Thyroid gland (tissue), 4 donors: ENCODE results near the gene LRRC8D. TPM values are rescaled to one million over a fixed set of nuclear protein-coding genes. Genes with fewer than 3 reads are reported as not detected.

Source experiments
- DNase-seq, 2 donors: peaks; one replicate each; pipeline ENCODE4 v3.0.0-alpha.2; 2019
- H3K27ac ChIP-seq, 3 donors: fragments of 200-600 bp; sonication (generic); 1 replicate in 2 of 3; 2 replicates in 1 of 3; pipeline ENCODE4 v1.5.1; 2016 to 2019; ENCODE audit warnings: mild to moderate bottlenecking in 1 of 3, moderate library complexity in 1 of 3
- H3K27me3 ChIP-seq: fragments of 200-600 bp; sonication (generic); one replicate; pipeline ENCODE4 v1.5.1; 2019
- H3K36me3 ChIP-seq, 2 donors: fragments of 200-600 bp; sonication (generic); one replicate each; pipeline ENCODE4 v1.5.1; 2016 to 2019
- H3K4me1 ChIP-seq, 2 donors: fragments of 200-600 bp; sonication (generic); one replicate each; pipeline ENCODE4 v1.5.1; 2017 to 2019
- H3K4me3 ChIP-seq, 3 donors: fragments of 200-600 bp; sonication (generic); replicated peaks in 1 of 3; 1 replicate in 2 of 3; 2 replicates in 1 of 3; pipeline ENCODE4 v1.5.1; 2016; ENCODE audit warnings: mild to moderate bottlenecking in 1 of 3
- H3K9me3 ChIP-seq: fragments of 200-600 bp; sonication (generic); one replicate; pipeline ENCODE4 v1.5.1; 2017
- POLR2A ChIP-seq, 2 donors: fragments of 450-650 bp; IDR thresholded peaks; one replicate each; pipeline ENCODE4 v1.6.1; 2017; ENCODE audit warnings: antibody characterized with exemption in 2 of 2, mild to moderate bottlenecking in 2 of 2, moderate library complexity in 1 of 2
- WGBS, 2 donors: methylation state at CpG; one replicate each; pipeline ENCODE4 v1.1.5; 2017; 5-methylcytosine and 5-hydroxymethylcytosine counted together
- intact Hi-C: fragments of 100-400 bp; cut with DNase I; formaldehyde crosslinking; loops from one replicate; pipeline ENCODE4 v1.15.1; 2023
- total RNA-seq, 4 donors: library from RNA; depleted of rRNA; stranded (reverse); fragments of >200 nt; gene quantifications; one replicate each; pipeline ENCODE4 v1.2.3, GENCODE V29; 2016
- TF ChIP-seq, protein P1 (sequence below), 6 experiments: fragments of 200-600 bp in 3 of 6; fragments of 450-650 bp in 3 of 6; sonication (generic) in 3 of 6; IDR thresholded peaks; one replicate each; pipeline ENCODE4 v1.5.1; 2016 to 2019; ENCODE audit warnings: antibody characterized with exemption in 6 of 6, mild to moderate bottlenecking in 2 of 6, inconsistent platforms in 1 of 6, moderate library complexity in 1 of 6

LRRC8D gene
- total RNA-seq, 4 donors from 2014 or later = 21.1 to 46.7 (median 35.3) TPM

- no peak for TF ChIP-seq POLR2A (IDR thresholded peaks at IDR 0.05)
- TF ChIP-seq, protein P1, sequence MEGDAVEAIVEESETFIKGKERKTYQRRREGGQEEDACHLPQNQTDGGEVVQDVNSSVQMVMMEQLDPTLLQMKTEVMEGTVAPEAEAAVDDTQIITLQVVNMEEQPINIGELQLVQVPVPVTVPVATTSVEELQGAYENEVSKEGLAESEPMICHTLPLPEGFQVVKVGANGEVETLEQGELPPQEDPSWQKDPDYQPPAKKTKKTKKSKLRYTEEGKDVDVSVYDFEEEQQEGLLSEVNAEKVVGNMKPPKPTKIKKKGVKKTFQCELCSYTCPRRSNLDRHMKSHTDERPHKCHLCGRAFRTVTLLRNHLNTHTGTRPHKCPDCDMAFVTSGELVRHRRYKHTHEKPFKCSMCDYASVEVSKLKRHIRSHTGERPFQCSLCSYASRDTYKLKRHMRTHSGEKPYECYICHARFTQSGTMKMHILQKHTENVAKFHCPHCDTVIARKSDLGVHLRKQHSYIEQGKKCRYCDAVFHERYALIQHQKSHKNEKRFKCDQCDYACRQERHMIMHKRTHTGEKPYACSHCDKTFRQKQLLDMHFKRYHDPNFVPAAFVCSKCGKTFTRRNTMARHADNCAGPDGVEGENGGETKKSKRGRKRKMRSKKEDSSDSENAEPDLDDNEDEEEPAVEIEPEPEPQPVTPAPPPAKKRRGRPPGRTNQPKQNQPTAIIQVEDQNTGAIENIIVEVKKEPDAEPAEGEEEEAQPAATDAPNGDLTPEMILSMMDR (IDR thresholded peaks at IDR 0.05) = no peak
- WGBS, 2 donors = 95 to 96% methylated on average over 4 of the region's 4 CpGs
- DNase-seq = no peak
- Histone ChIP-seq H3K27ac (no peak overlapping the region), H3K4me1 (peaks cover 8 to 19% of the 10 kb centered on the region in 2 donors), H3K9me3 (no peaks in the 10 kb centered on the region), H3K36me3 (no peaks in the 10 kb centered on the region), H3K27me3 (no peaks in the 10 kb centered on the region), H3K4me3 (no peak overlapping the region)
- intact Hi-C loops = no loop called here
Measured at GRCh38 chr1:89837510-89837909, 16.7 kb downstream of the LRRC8D start.

DNA sequence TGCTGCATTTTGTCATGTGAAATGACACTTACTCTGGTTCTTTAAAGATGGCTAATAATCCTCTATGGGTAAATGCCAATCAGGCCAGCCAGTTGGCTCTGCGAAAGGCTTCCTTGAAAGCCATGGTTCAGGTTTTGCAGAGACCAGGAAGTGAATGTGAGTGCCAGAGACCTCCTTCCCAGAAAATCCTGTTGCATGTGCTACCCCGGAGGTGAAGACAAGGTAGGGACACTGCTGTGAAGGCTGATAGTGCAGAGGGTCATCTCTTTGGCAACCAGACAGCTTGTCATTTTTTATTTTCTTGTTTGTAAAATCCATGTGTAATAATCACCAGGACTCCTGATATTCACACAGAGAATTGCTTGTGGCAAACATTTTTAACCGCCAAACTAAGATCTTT, 18.7 kb downstream of the LRRC8D start:
- Histone ChIP-seq H3K4me3 (no peak overlapping the region), H3K27ac (no peak overlapping the region), H3K4me1 (peaks cover 4 to 22% of the 10 kb centered on the region in 2 donors), H3K27me3 (no peaks in the 10 kb centered on the region), H3K9me3 (no peaks in the 10 kb centered on the region), H3K36me3 (no peaks in the 10 kb centered on the region)
- 96 to 98% methylated on average over 3 of the region's 3 CpGs for WGBS, 2 donors
- TF ChIP-seq, protein P1 (IDR thresholded peaks at IDR 0.05) = no peak
- no peak for TF ChIP-seq POLR2A (IDR thresholded peaks at IDR 0.05)
- DNase-seq = no peak
- intact Hi-C loops = no loop called here

GRCh38 chr1:89841507-89841906, 20.7 kb downstream of the LRRC8D start:
- Histone ChIP-seq H3K4me1 (peaks cover 4 to 18% of the 10 kb centered on the region in 2 donors), H3K36me3 (no peaks in the 10 kb centered on the region), H3K9me3 (no peaks in the 10 kb centered on the region), H3K4me3 (no peak overlapping the region), H3K27ac (no peak overlapping the region), H3K27me3 (no peaks in the 10 kb centered on the region)
- no peak for DNase-seq
- intact Hi-C loops = loop anchor here (10.0 kb wide), 1 partner anchor 53 kb away; no protein-coding TSS in a partner anchor
- 97 to 98% methylated on average over 2 of the region's 2 CpGs for WGBS, 2 donors
- no peak for TF ChIP-seq POLR2A (IDR thresholded peaks at IDR 0.05)
- TF ChIP-seq, protein P1 (IDR thresholded peaks at IDR 0.05) = no peak

- no peak for TF ChIP-seq POLR2A (IDR thresholded peaks at IDR 0.05)
- TF ChIP-seq, protein P1 (IDR thresholded peaks at IDR 0.05) = no peak
- Histone ChIP-seq H3K9me3 (no peaks in the 10 kb centered on the region), H3K27me3 (no peaks in the 10 kb centered on the region), H3K4me1 (peaks cover 4 to 14% of the 10 kb centered on the region in 2 donors), H3K4me3 (peak overlapping the region; percentile 51 to 77 (median 66)), H3K27ac (peak overlapping the region in 2 of 3 donors; percentile 62 to 69), H3K36me3 (no peaks in the 10 kb centered on the region)
- DNase-seq = peak in 1 of 2 donors; percentile 7
- intact Hi-C loops = loop anchor here (10.0 kb wide), 1 partner anchor 52 kb away; no protein-coding TSS in a partner anchor
- 41 to 51% methylated on average over 9 of the region's 9 CpGs for WGBS, 2 donors
Measured at GRCh38 chr1:89842567-89843272, 21.9 kb downstream of the LRRC8D start.
